SK-N-SH treated with all-trans-retinoic acid at 6 μM for 48 hours (cell line): ENCODE data around the gene EPB41L4A.

Experiments
- ATAC-seq: fragments of 200-7000 bp; cut with Tn5 transposase; 3 replicates; pipeline ENCODE4 v1.9.1; 2020; ENCODE audit warnings: mild to moderate bottlenecking, moderate library complexity
- ARNTL ChIP-seq: fragments of 450-650 bp; formaldehyde crosslinking; IDR thresholded peaks from 2 replicates; pipeline ENCODE4 v1.5.0; 2020; ENCODE audit warnings: low read depth, mild to moderate bottlenecking, moderate library complexity, borderline replicate concordance
- BACH2 ChIP-seq: fragments of 250-450 bp; sonication (Bioruptor Pico); IDR thresholded peaks from 2 replicates; pipeline ENCODE4 v1.9.0; 2021; ENCODE audit warnings: mild to moderate bottlenecking, borderline replicate concordance
- CREB5 ChIP-seq: fragments of 250-450 bp; sonication (Bioruptor Pico); IDR thresholded peaks from 2 replicates; pipeline ENCODE4 v1.5.1; 2020; ENCODE audit warnings: low read depth, mild to moderate bottlenecking, moderate library complexity
- CSDC2 ChIP-seq: fragments of 250-450 bp; sonication (Bioruptor Pico); IDR thresholded peaks from 2 replicates; pipeline ENCODE4 v1.5.0; 2020; ENCODE audit warnings: mild to moderate bottlenecking, moderate library complexity
- ESRRG ChIP-seq: fragments of 250-450 bp; sonication (Bioruptor Pico); IDR thresholded peaks from 2 replicates; pipeline ENCODE4 v1.6.1; 2021; ENCODE audit warnings: mild to moderate bottlenecking
- ISL1 ChIP-seq: fragments of 250-450 bp; sonication (Bioruptor Pico); IDR thresholded peaks from 2 replicates; pipeline ENCODE4 v2.1.2; 2022; ENCODE audit warnings: mild to moderate bottlenecking, moderate library complexity
- OSR1 ChIP-seq: fragments of 250-450 bp; sonication (Bioruptor Pico); IDR thresholded peaks from 2 replicates; pipeline ENCODE4 v1.8.0; 2022; ENCODE audit warnings: moderate library complexity, mild to moderate bottlenecking, inconsistent platforms
- PATZ1 ChIP-seq: fragments of 250-450 bp; sonication (Bioruptor Pico); IDR thresholded peaks from 2 replicates; pipeline ENCODE4 v1.8.0; 2020; ENCODE audit warnings: mild to moderate bottlenecking, moderate library complexity, borderline replicate concordance
- POU6F1 ChIP-seq: fragments of 250-450 bp; sonication (Bioruptor Pico); IDR thresholded peaks from 2 replicates; pipeline ENCODE4 v1.8.0; 2021; ENCODE audit warnings: low read depth, mild to moderate bottlenecking, moderate library complexity, borderline replicate concordance
- PPARA ChIP-seq: fragments of 250-450 bp; sonication (Bioruptor Pico); IDR thresholded peaks from 2 replicates; pipeline ENCODE4 v1.5.0; 2020; ENCODE audit warnings: mild to moderate bottlenecking, borderline replicate concordance
- RARB ChIP-seq: fragments of 250-450 bp; sonication (Bioruptor Pico); IDR thresholded peaks from 2 replicates; pipeline ENCODE4 v1.8.0; 2021; ENCODE audit warnings: mild to moderate bottlenecking, moderate library complexity
- SNAI2 ChIP-seq: fragments of 250-450 bp; sonication (Bioruptor Pico); IDR thresholded peaks from 2 replicates; pipeline ENCODE4 v1.5.0; 2020; ENCODE audit warnings: mild to moderate bottlenecking, moderate library complexity
- TCF4 ChIP-seq: fragments of 250-450 bp; sonication (Bioruptor Pico); IDR thresholded peaks from 2 replicates; pipeline ENCODE4 v1.8.0; 2021; ENCODE audit warnings: mild to moderate bottlenecking, moderate library complexity, borderline replicate concordance
- TOX ChIP-seq: fragments of 250-450 bp; sonication (Bioruptor Pico); IDR thresholded peaks from 2 replicates; pipeline ENCODE4 v1.8.0; 2021; ENCODE audit warnings: mild to moderate bottlenecking, moderate library complexity, borderline replicate concordance
- TSHZ2 ChIP-seq: fragments of 250-450 bp; sonication (Bioruptor Pico); IDR thresholded peaks from 2 replicates; pipeline ENCODE4 v1.5.0; 2020; ENCODE audit warnings: mild to moderate bottlenecking, moderate library complexity
- ZC3H10 ChIP-seq: fragments of 250-450 bp; sonication (Bioruptor Pico); IDR thresholded peaks from 2 replicates; pipeline ENCODE4 v1.5.1; 2021; ENCODE audit warnings: mild to moderate bottlenecking, moderate library complexity
- ZFP3 ChIP-seq: fragments of 250-450 bp; sonication (Bioruptor Pico); IDR thresholded peaks from 2 replicates; pipeline ENCODE4 v1.5.0; 2020; ENCODE audit warnings: mild to moderate bottlenecking, moderate library complexity
- ZNF565 ChIP-seq: fragments of 450-650 bp; formaldehyde crosslinking; conservative IDR thresholded peaks from 2 replicates; pipeline ENCODE4 v1.5.0; 2020; ENCODE audit warnings: low read depth, mild to moderate bottlenecking, moderate library complexity
- ZNF70 ChIP-seq: fragments of 450-650 bp; formaldehyde crosslinking; IDR thresholded peaks from 2 replicates; pipeline ENCODE4 v1.5.0; 2020; ENCODE audit warnings: mild to moderate bottlenecking, moderate library complexity
- ZNF8 ChIP-seq: fragments of 450-650 bp; formaldehyde crosslinking; IDR thresholded peaks from 2 replicates; pipeline ENCODE4 v1.5.0; 2020; ENCODE audit warnings: mild to moderate bottlenecking, moderate library complexity

EPB41L4A gene

GRCh38 chr5:112237456-112237855 is 181.6 kb downstream of the EPB41L4A start:
- ATAC-seq = no peak; the same call in 2 of the 3 replicates
- TF ChIP-seq ESRRG (CRISPR knock-in tag) (no peak), BACH2 (CRISPR knock-in tag) (no peak), PATZ1 (CRISPR knock-in tag) (no peak), CSDC2 (no peak), ZNF70 (CRISPR knock-in tag) (no peak), TCF4 (CRISPR knock-in tag) (no peak)

- TF ChIP-seq ZC3H10 (CRISPR knock-in tag) (no peak), ZNF565 (no peak), ISL1 (CRISPR knock-in tag) (no peak)
- ATAC-seq = no peak
Observed at GRCh38 chr5:112234000-112234399, 185.1 kb downstream of the EPB41L4A start.

GRCh38 chr5:112232667-112233066 is 186.4 kb downstream of the EPB41L4A start:
- TF ChIP-seq TCF4 (CRISPR knock-in tag) = no peak
- no peak for ATAC-seq

- TF ChIP-seq TOX (CRISPR knock-in tag) (no peak), SNAI2 (CRISPR knock-in tag) (no peak), ZNF8 (CRISPR knock-in tag) (no peak), POU6F1 (CRISPR knock-in tag) (no peak), CREB5 (CRISPR knock-in tag) (no peak), PATZ1 (CRISPR knock-in tag) (no peak), ARNTL (CRISPR knock-in tag) (no peak), PPARA (CRISPR knock-in tag) (no peak), RARB (no peak), ZFP3 (CRISPR knock-in tag) (no peak), TSHZ2 (CRISPR knock-in tag) (no peak), OSR1 (CRISPR knock-in tag) (no peak), ZNF565 (no peak), CSDC2 (no peak), ZC3H10 (CRISPR knock-in tag) (no peak), ESRRG (CRISPR knock-in tag) (no peak)
- TF ChIP-seq, all 23 proteins: peak for 0
- no peak for ATAC-seq
Observed at GRCh38 chr5:112230606-112231005, 188.5 kb downstream of the EPB41L4A start.
